GM12801 (cell line): ENCODE results near the gene E2F2.

Source experiments
- TF ChIP-seq, protein P1 (sequence below): IDR thresholded peaks from one replicate; pipeline ENCODE4 v1.5.1; 2011; ENCODE audit warnings: control low read depth; ENCODE audit not compliant: insufficient read length; ENCODE audit errors: extremely low read depth

E2F2 gene

DNA sequence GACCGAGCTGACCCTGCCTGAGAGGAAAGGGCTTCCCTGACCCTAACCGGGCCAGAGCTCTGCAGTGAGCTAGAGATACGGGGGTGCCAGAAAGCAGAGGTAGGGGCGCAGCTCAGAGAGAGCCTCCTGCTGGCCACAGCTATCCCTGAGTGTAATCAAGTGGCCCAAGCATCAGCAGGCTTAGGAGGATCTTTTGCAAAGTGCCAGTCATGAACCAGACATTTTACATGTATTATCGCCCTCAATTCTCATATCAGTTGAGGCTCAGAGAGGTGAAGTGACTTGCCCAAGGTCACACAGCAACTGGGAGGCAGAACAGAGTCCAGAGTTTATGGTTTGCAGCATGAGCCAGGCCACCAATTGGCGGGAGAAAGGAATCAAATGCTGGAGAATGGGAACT lies 35.3 kb upstream of the E2F2 start:
- TF ChIP-seq, protein P1, sequence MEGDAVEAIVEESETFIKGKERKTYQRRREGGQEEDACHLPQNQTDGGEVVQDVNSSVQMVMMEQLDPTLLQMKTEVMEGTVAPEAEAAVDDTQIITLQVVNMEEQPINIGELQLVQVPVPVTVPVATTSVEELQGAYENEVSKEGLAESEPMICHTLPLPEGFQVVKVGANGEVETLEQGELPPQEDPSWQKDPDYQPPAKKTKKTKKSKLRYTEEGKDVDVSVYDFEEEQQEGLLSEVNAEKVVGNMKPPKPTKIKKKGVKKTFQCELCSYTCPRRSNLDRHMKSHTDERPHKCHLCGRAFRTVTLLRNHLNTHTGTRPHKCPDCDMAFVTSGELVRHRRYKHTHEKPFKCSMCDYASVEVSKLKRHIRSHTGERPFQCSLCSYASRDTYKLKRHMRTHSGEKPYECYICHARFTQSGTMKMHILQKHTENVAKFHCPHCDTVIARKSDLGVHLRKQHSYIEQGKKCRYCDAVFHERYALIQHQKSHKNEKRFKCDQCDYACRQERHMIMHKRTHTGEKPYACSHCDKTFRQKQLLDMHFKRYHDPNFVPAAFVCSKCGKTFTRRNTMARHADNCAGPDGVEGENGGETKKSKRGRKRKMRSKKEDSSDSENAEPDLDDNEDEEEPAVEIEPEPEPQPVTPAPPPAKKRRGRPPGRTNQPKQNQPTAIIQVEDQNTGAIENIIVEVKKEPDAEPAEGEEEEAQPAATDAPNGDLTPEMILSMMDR, result no peak

DNA sequence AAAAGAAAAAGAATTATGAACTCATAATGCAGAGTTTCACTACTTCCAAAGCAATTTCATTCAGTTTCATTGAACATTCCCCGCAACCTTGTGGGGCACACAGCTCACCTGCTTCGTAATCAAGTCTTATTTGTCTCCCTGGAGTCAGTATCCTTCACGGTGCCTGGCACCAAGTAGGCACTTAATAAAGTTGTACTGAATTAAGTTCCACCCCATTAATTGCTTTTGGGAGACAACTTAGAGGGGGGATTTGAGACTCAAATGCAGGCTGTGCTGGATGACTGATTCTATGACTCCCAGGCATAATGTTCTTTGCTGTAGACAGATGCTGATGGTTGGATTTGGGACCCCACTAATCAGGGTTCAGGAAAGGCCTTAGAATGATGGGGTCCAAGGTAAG lies 34.7 kb upstream of the E2F2 start:
- TF ChIP-seq, protein P1, result no peak

DNA sequence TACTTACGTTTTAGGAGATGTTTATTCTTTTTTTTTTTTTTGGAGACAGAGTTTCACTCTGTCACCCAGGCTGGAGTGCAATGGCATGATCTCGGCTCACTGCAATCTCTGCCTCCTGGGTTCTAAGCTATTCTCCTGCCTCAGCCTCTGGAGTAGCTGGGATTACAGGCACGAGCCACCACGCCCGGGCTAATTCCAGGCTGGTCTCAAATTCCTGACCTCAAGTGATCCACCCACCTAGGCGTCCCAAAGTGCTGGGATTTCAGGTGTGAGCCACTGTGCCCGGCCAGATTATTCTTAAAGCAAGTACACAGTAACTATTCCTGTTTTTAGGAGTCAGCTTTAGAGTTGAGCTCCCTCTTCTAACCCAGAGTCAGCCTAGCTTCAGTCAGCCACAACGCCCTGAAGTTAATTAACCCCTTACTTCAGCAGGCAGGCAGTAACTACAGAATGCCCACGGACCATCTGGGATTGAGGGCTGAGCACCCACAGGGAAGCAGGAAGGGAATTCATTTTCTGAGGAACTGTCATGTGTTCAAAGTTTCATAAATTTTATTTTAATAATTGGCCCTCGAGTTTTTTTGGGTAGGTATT lies 33.6 kb upstream of the E2F2 start:
- TF ChIP-seq, protein P1, result no peak

DNA sequence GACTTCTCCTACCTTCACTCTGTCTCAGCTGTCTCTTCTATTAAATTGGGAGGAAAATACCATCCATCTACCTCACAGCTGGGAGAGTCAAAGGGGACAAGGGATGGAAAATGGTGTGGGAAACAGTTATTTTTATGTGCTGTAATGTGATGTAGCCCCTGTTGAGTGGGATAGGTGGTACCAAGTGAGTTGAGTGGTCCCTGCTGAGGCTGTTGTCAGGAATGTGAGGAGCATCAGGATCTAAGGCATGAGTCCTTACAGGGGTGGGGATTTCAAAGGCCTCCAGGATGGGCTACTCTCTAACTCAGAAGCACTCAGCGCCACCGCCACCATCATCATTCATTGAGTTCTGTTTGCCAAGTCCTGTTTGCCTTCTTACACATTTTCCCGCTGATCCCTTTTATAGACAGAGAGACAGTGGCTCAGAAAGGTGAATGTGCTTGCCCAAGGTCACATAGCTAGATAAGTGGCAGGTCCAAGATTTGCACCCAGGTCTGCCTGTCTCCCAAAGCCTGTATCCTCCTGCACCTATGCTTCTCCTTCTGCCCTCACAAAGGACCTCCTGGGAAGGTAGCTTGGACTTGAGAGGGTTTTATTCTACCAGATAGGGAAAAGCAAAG lies 32.8 kb upstream of the E2F2 start:
- TF ChIP-seq, protein P1, result no peak

DNA sequence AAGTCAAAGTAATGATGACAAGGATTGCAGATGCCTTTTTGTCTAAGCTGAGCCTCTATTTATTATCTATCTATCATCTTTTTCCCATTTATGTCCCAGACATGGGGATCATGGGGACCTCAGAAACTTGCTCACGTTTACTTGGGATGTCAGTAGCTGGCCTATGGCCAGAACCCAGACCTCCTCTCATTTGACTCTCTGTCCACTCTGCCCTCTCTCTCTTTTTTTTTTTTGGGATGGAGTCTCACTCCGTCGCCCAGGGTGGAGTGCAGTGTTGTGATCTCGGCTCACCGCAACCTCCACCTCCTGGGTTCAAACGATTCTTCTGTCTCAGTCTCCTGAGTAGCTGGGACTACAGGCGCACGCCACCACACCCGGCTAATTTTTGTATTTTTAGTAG lies 32.0 kb upstream of the E2F2 start:
- TF ChIP-seq, protein P1, result no peak

DNA sequence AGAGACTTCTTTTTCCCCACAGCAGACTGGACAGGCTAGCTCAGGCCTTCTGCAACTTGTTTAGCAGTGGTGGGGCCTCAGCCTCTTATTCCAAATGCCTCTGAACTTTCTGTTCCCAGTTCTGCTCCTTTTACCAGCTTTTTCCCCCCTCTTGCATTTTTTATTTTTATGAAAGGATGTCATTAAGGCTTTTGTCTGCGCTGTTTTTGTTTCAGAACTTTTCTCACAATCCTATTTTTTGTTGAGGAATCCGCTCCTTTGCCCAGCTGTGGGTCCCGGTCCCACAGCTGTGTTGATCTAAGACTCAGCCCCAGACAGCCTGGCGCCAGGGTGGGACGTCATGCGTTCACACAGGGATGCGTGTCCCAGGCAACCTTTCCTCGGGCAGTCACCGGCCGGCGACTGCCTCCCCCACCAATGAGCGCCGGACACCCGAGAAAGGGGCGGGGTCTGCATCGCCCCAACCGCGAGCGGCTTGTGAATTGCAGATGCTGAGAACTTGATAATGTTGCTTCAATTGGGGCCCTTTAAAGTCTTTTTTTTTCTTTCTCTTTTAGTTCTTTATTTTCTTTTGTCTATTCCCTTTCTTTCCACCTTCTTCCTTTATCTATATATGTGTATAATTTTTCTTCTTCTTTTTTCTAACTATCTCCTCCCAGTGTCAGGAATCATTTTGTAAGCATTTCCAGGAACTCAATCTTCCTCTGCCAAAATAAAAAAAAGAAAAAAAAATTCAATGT lies 31.3 kb upstream of the E2F2 start:
- TF ChIP-seq, protein P1, result no peak

DNA sequence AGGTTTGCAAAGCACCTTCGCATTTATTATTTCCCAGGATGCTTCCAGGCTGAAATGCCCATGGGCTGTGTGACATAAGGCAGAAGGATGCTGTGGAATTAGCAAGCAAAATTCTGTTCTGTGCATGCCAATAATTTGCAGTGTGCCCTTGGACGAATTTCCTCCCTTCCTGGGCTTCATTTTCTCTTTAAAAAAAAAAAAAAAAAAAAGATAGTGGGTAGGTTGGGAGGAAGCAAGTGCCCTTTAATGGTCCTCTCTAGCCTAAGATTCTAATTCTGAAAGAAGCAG lies 30.7 kb upstream of the E2F2 start:
- TF ChIP-seq, protein P1, result no peak
